HG02610 (cell line): ENCODE data around the gene GTF2I.
"Not testable (repeated sequence)": the region's sequence is repeated elsewhere in the genome, so short reads cannot be mapped to it uniquely, and the experiment has no call there.

Source experiments
- ATAC-seq: cut with Tn5 transposase; IDR thresholded peaks from one replicate; pipeline ENCODE4 v1.9.1; 2021; ENCODE audit warnings: mild to moderate bottlenecking, moderate library complexity; ENCODE audit not compliant: unreplicated experiment

The GTF2I gene

GRCh38 chr7:74657692-74658177 lies at the start of gene GTF2I:
TSS of gene GTF2I (plus strand) at chr7:74657718. CDS start at chr7:74689129, 31,411 bp downstream.
- peak; percentile 11 for ATAC-seq

GRCh38 chr7:74612015-74612829 lies 45.3 kb upstream of the GTF2I start:
- no peak for ATAC-seq

GRCh38 chr7:74615933-74616780 lies 41.4 kb upstream of the GTF2I start:
- no peak for ATAC-seq

GRCh38 chr7:74617180-74617744 lies 40.3 kb upstream of the GTF2I start:
- ATAC-seq = no peak

- ATAC-seq = no peak
Observed at GRCh38 chr7:74619235-74619860, 38.2 kb upstream of the GTF2I start.

- no peak for ATAC-seq
Observed at GRCh38 chr7:74622228-74622749, 35.2 kb upstream of the GTF2I start.

GRCh38 chr7:74623135-74623534 lies 34.4 kb upstream of the GTF2I start:
- no peak for ATAC-seq

GRCh38 chr7:74625446-74625845 lies 32.1 kb upstream of the GTF2I start:
- ATAC-seq = no peak

- ATAC-seq = no peak
Observed at GRCh38 chr7:74627661-74628411, 29.7 kb upstream of the GTF2I start.

- ATAC-seq = no peak
Observed at GRCh38 chr7:74632505-74632904, 25.0 kb upstream of the GTF2I start.

GRCh38 chr7:74633451-74633921 lies 24.0 kb upstream of the GTF2I start:
- no peak for ATAC-seq

- ATAC-seq = no peak
Observed at GRCh38 chr7:74637745-74638144, 19.8 kb upstream of the GTF2I start.

GRCh38 chr7:74650055-74650454 lies 7.5 kb upstream of the GTF2I start:
- peak; percentile 70 for ATAC-seq

- ATAC-seq = not testable (repeated sequence)
Observed at GRCh38 chr7:74650493-74651132, 6.9 kb upstream of the GTF2I start.

- not testable (repeated sequence) for ATAC-seq
Observed at GRCh38 chr7:74651133-74651504, 6.4 kb upstream of the GTF2I start.

- no peak for ATAC-seq
Observed at GRCh38 chr7:74653686-74654181, 3.8 kb upstream of the GTF2I start.

GRCh38 chr7:74654811-74655210 lies 2.7 kb upstream of the GTF2I start:
- no peak for ATAC-seq

- ATAC-seq = no peak
Observed at GRCh38 chr7:74655324-74655723, 2.2 kb upstream of the GTF2I start.

GRCh38 chr7:74655768-74656440 lies 1.6 kb upstream of the GTF2I start:
- no peak for ATAC-seq
